Measurements from ENCODE around the gene QRFP. TPM values are rescaled to one million over a fixed set of nuclear protein-coding genes. Genes with fewer than 3 reads are reported as not detected.
"Not testable (repeated sequence)": the region's sequence is repeated elsewhere in the genome, so short reads cannot be mapped to it uniquely, and the experiment has no call there.

QRFP gene
- total RNA-seq, 1 donor from 2014 or later = not detected

DNA sequence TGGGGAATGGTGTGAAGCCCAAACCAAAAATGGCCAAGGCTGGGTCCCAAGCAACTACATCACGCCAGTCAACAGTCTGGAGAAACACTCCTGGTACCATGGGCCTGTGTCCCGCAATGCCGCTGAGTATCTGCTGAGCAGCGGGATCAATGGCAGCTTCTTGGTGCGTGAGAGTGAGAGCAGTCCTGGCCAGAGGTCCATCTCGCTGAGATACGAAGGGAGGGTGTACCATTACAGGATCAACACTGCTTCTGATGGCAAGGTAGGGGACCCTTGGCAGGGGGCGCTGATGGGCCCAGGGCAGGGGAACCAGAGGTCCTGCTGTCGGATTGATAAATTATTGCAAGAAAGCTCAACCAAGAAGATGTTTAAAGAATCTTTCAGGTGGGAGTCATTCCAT lies 41.8 kb downstream of the QRFP start:
- Mint-ChIP-seq H3K9me3 (ENCODE audit: unreplicated experiment) (no peaks in the 10 kb centered on the region), H3K4me3 (ENCODE audit: unreplicated experiment) (no peak overlapping the region), H3K27ac (ENCODE audit: unreplicated experiment) (no peak overlapping the region), H3K27me3 (ENCODE audit: unreplicated experiment) (peaks cover 3% of the 10 kb centered on the region), H3K4me1 (ENCODE audit: unreplicated experiment) (peaks cover 4% of the 10 kb centered on the region), H3K36me3 (ENCODE audit: low read depth, unreplicated experiment) (peaks cover 14% of the 10 kb centered on the region)
- DNase-seq (ENCODE audit: low spot score) = no peak
- TF ChIP-seq, protein P1, sequence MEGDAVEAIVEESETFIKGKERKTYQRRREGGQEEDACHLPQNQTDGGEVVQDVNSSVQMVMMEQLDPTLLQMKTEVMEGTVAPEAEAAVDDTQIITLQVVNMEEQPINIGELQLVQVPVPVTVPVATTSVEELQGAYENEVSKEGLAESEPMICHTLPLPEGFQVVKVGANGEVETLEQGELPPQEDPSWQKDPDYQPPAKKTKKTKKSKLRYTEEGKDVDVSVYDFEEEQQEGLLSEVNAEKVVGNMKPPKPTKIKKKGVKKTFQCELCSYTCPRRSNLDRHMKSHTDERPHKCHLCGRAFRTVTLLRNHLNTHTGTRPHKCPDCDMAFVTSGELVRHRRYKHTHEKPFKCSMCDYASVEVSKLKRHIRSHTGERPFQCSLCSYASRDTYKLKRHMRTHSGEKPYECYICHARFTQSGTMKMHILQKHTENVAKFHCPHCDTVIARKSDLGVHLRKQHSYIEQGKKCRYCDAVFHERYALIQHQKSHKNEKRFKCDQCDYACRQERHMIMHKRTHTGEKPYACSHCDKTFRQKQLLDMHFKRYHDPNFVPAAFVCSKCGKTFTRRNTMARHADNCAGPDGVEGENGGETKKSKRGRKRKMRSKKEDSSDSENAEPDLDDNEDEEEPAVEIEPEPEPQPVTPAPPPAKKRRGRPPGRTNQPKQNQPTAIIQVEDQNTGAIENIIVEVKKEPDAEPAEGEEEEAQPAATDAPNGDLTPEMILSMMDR (IDR thresholded peaks at IDR 0.05; ENCODE audit: unreplicated experiment) = no peak

DNA sequence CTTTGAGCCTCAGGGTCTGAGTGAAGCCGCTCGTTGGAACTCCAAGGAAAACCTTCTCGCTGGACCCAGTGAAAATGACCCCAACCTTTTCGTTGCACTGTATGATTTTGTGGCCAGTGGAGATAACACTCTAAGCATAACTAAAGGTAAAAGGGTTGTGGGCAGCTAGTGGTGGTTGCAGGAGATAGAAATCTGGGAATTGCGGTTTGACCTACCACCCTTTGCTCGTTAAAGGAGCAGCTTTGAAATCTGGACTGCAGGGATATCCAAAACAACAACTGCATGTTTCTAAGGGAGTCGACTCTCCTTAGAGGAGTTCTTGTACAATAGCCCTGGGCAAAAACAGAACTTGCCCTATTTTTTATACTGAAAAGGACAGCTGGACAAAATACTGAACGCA lies 42.5 kb downstream of the QRFP start:
- Mint-ChIP-seq H3K4me3 (ENCODE audit: unreplicated experiment) (no peak overlapping the region), H3K9me3 (ENCODE audit: unreplicated experiment) (no peaks in the 10 kb centered on the region), H3K27me3 (ENCODE audit: unreplicated experiment) (peaks cover 3% of the 10 kb centered on the region), H3K27ac (ENCODE audit: unreplicated experiment) (no peak overlapping the region), H3K36me3 (ENCODE audit: low read depth, unreplicated experiment) (peaks cover 12% of the 10 kb centered on the region), H3K4me1 (ENCODE audit: unreplicated experiment) (peaks cover 2% of the 10 kb centered on the region)
- DNase-seq (ENCODE audit: low spot score) = no peak
- TF ChIP-seq, protein P1 (IDR thresholded peaks at IDR 0.05; ENCODE audit: unreplicated experiment) = no peak

DNA sequence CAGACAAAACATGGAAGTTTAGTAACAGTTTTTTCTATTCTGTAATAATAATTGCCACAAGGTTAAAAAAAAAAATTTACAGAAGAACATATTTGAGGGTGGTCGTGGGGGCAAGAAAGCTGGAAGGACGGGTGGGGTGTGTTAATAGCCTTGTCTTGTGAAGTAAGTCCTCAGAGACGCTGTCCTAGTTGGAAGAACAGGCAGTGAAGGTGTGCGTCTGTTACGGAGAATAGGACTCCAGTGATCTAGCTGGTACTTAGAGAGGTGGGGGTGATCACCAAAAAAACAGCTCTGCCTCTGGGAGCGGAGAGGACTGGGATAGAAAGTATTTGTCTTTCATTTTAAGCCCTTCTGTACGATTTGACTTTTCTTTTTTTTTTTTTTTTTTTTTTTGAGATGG lies 43.8 kb downstream of the QRFP start:
- TF ChIP-seq, protein P1 (IDR thresholded peaks at IDR 0.05; ENCODE audit: unreplicated experiment) = no peak
- no peak overlapping the region for H3K27ac Mint-ChIP-seq (ENCODE audit: unreplicated experiment)
- DNase-seq (ENCODE audit: low spot score) = no peak
- peaks cover 3% of the 10 kb centered on the region for H3K27me3 Mint-ChIP-seq (ENCODE audit: unreplicated experiment)
- peaks cover 12% of the 10 kb centered on the region for H3K36me3 Mint-ChIP-seq (ENCODE audit: low read depth, unreplicated experiment)
- peaks cover 3% of the 10 kb centered on the region for H3K4me1 Mint-ChIP-seq (ENCODE audit: unreplicated experiment)
- H3K9me3 Mint-ChIP-seq (ENCODE audit: unreplicated experiment) = no peaks in the 10 kb centered on the region
- H3K4me3 Mint-ChIP-seq (ENCODE audit: unreplicated experiment) = no peak overlapping the region

DNA sequence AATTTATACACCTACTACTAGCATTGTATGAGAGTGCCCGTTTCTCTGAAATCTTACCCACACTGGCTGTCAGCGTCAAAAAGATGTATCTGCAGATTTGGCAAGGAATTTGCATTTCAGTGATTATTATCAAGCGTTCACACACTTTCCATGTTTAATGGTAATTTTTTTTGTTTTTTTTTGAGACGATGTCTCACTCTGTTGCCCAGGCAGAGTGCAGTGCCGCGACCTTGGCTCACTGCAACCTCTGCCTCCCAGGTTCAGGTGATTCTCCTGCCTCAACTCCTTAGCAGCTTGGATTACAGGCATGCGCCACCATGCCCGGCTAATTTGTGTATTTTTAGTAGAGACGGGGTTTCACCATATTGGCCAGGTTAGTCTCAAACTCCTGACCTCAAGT lies 47.3 kb downstream of the QRFP start:
- DNase-seq (ENCODE audit: low spot score) = no peak
- TF ChIP-seq, protein P1 (IDR thresholded peaks at IDR 0.05; ENCODE audit: unreplicated experiment) = no peak
- no peak overlapping the region for H3K4me3 Mint-ChIP-seq (ENCODE audit: unreplicated experiment)
- H3K4me1 Mint-ChIP-seq (ENCODE audit: unreplicated experiment) = peaks cover 31% of the 10 kb centered on the region
- H3K27me3 Mint-ChIP-seq (ENCODE audit: unreplicated experiment) = no peaks in the 10 kb centered on the region
- no peak overlapping the region for H3K27ac Mint-ChIP-seq (ENCODE audit: unreplicated experiment)
- H3K9me3 Mint-ChIP-seq (ENCODE audit: unreplicated experiment) = no peaks in the 10 kb centered on the region
- no peaks in the 10 kb centered on the region for H3K36me3 Mint-ChIP-seq (ENCODE audit: low read depth, unreplicated experiment)

DNA sequence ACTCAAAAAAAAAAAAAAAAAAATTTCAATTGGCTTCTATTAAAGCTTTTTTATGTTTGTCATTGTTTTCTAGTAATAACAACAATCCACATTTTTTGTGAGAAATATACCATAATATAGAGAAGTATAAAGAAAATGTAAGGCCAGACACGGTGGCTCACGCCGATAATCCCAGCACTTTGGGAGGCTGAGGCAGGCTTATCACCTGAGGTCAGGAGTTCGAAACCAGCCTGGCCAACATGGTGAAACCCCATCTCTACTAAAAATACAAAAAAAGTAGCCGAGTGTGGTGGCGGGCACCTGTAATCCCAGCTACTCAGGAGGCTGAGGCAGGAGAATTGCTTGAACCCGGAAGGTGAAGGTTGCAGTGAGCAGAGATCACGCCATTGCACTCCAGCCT lies 48.1 kb downstream of the QRFP start:
- H3K4me3 Mint-ChIP-seq (ENCODE audit: unreplicated experiment); H3K36me3 Mint-ChIP-seq (ENCODE audit: low read depth, unreplicated experiment); H3K27ac Mint-ChIP-seq (ENCODE audit: unreplicated experiment); DNase-seq (ENCODE audit: low spot score); H3K9me3 Mint-ChIP-seq (ENCODE audit: unreplicated experiment); H3K27me3 Mint-ChIP-seq (ENCODE audit: unreplicated experiment): not testable (repeated sequence)
- peaks cover 38% of the 10 kb centered on the region for H3K4me1 Mint-ChIP-seq (ENCODE audit: unreplicated experiment)

Data from endothelial cell (in vitro differentiated cells).